ENCODE data around the gene KRTAP9-2.
"Not testable (repeated sequence)": the region's sequence is repeated elsewhere in the genome, so short reads cannot be mapped to it uniquely, and the experiment has no call there.

GRCh38 chr17:41246995-41247787, 20.7 kb downstream of the KRTAP9-2 start:
- TF ChIP-seq EZH2phosphoT487, CTCF (IDR thresholded peaks at IDR 0.05; ENCODE audit: low read length): not testable (repeated sequence)
